Measurements from ENCODE around the gene WIPF1.

DNA sequence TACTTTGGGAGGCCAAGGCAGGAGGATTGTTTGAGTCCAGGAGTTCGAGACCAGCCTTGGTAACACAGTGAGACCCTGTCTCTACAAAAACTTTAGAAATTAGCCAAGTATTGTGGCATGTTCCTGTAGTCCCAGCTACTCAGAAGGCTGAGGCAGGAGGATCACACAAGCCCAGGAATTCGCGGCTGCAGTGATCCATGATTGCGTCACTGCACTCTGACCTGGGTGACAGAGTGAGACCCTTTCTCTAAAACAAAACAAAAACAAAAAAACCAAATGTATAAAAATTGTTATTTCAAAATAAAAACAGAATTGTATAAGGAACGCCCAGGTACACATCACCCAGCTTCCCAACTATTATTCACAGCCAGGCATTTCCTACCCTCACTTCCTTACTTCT, 56.7 kb downstream of the WIPF1 start:
- TF ChIP-seq POLR2A (IDR thresholded peaks at IDR 0.05) (no peak), CTCF (IDR thresholded peaks at IDR 0.05) (no peak)

All from body of pancreas (tissue), 4 donors.